ENCODE results near the gene IDH3G.

IDH3G gene

DNA sequence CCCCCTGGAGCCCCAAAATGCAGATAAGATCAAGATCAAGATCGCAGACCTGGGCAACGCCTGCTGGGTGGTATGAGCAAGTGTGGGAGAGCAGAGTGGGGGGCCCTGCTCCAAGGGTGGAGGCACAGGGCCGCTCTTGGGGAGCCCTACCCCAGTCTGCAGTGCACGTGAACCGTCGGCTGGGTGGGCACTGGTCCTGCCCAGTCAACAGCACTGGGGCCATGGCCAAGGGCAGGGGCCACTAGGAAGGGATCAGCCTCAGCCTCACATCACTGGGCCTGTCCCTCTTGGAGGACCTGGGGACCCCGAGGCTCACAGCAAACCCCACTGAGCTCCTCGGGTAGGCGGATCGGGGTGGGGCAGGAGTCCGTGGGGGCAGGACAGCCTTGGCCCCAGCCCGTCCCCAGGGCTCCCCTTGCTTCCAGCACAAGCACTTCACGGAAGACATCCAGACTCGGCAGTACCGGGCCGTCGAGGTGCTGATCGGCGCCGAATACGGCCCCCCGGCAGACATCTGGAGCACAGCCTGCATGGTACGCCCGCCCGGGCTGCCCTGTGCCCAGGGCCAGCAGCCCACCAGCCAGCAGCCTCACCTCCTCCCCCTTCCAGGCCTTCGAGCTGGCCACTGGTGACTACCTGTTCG, 9.7 kb downstream of the IDH3G start:
- DNase-seq, result no peak

- no peak for DNase-seq
Measured at GRCh38 chrX:153783378-153784013, 10.7 kb downstream of the IDH3G start.

GRCh38 chrX:153782871-153783270, 11.3 kb downstream of the IDH3G start:
- DNase-seq, result no peak

DNA sequence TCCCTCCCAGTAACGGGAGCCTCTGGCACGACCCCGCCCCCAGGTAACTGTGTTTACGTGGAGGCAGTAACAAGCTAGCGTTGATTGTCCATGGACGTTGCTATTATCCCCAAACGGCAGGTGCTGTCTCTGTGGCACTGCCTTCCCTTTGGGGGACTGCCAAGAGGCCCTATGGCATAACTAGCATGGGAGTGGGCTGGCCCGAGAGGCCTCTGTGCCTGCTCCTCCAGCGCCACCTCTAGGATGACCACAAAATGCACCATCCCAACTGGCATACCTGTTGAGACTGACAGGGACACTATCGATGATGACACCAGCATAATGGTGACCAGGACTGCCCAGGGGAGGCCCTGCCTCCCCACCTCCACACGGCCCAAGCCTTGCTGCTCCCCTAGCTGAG, 11.9 kb downstream of the IDH3G start:
- DNase-seq, result no peak

DNA sequence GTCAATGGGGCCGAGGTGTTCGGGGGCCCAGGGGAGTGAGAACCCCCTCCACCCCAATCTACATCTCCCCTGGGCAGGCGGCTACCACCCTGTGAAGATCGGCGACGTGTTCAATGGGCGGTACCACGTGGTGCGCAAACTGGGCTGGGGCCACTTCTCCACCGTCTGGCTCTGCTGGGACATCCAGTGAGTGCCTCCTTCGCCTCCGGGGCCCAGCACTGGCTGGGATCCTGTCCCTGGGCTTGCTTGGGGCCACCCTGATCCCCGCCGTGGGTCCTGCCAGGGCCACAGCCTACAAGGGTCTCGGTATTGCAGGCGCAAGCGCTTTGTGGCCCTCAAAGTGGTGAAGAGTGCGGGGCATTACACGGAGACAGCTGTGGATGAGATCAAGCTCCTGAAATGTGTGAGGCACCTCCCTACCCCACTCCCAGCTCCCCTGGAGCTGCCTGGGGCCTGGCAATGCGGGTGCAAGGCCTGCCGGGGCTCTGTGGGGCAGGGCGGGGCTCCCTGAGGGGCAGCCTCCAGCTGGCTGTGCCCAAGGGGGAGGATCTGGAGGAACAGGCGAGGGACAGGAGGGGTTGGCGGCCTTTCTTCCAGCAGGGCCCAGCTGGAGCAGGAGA, 12.6 kb downstream of the IDH3G start:
- no peak for DNase-seq

GRCh38 chrX:153780678-153781427, 13.3 kb downstream of the IDH3G start, which contains the start of gene SRPK3:
Gene SRPK3, plus strand, starts transcription at chrX:153781041. Its CDS starts 46 bp downstream, at chrX:153781087.
- no peak for DNase-seq

- DNase-seq, result no peak
Measured at GRCh38 chrX:153779891-153780677, 14.1 kb downstream of the IDH3G start.

- no peak for DNase-seq
Measured at GRCh38 chrX:153778684-153779101, 15.5 kb downstream of the IDH3G start.

- DNase-seq, result no peak
Measured at GRCh38 chrX:153778181-153778580, 16.0 kb downstream of the IDH3G start.

DNA sequence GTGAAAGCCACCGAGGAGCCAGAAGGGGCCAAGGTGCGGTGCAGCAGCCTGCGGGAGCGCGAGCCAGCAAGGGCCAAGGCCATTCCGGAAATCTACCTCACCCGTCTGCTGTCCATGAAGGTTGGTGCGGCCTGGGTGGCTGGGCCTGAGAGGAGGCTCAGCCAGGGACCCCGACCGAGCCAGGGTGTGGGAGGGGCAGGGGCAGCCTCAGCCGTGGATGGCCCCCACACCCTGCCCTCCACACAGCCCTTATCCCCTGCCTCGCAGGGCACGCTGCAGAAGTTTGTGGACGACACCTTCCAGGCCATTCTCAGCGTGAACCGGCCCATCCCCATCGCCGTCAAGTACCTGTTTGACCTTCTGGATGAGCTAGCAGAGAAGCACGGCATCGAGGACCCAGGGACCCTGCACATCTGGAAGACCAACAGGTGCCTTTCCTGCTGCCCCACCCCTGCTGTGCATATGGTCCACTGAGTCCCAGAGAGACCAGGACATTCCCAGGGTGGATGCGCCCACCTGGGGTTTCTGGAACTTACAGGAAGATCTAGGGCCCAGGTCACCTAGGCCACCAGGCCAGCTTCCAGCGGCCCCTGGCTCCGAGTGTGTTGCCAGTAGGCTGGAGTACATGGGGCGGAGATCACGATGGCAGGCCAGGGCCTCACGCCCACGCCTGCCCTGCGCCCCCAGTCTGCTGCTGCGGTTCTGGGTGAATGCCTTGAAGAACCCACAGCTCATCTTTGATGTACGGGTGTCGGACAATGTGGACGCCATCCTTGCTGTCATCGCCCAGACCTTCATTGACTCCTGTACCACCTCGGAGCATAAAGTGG, 16.7 kb downstream of the IDH3G start:
- no peak for DNase-seq

GRCh38 chrX:153776611-153777045, 17.5 kb downstream of the IDH3G start:
- no peak for DNase-seq

- DNase-seq, result no peak
Measured at GRCh38 chrX:153776120-153776599, 18.0 kb downstream of the IDH3G start.

GRCh38 chrX:153775293-153776119, 18.7 kb downstream of the IDH3G start:
- DNase-seq, result no peak

- DNase-seq, result no peak
Measured at GRCh38 chrX:153774576-153775292, 19.4 kb downstream of the IDH3G start.

- DNase-seq, result no peak
Measured at GRCh38 chrX:153773741-153774575, 20.2 kb downstream of the IDH3G start.

DNA sequence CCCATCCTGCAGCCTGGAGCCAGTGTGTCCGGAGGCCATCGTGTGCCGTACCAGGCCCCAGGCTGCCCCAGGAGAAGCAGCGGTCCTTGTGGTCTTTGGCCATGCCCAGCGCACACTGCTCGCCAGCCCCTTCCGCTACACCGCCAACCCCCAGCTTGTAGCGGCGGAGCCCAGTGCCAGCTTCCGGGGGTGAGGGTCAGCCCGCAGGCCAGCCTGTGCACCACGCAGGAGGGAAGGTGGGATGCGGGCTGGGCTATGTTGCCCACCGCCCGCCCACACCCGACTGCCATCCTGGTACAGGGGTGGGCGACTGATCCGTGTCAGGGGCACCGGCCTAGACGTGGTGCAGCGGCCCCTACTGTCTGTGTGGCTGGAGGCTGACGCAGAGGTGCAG, 21.0 kb downstream of the IDH3G start:
- DNase-seq, result no peak

- DNase-seq, result no peak
Measured at GRCh38 chrX:153772316-153773217, 21.6 kb downstream of the IDH3G start.
